Right lobe of liver (tissue), 6 donors: ENCODE results near the gene SPON2. TPM values are rescaled to one million over a fixed set of nuclear protein-coding genes. Genes with fewer than 3 reads are reported as not detected.

ENCODE experiments used
- ATAC-seq, 4 donors: fragments of 200-7000 bp; cut with Tn5 transposase; one replicate each; pipeline ENCODE4 v1.9.1; 2020; ENCODE audit warnings: mild to moderate bottlenecking in 4 of 4, moderate library complexity in 4 of 4
- DNase-seq, 3 donors: peaks; one replicate each; pipeline ENCODE4 v3.0.0-alpha.2; 2020
- H3K27ac ChIP-seq, 3 donors: fragments of 200-600 bp; one replicate each; pipeline ENCODE4 v1.8.0; 2022
- H3K27me3 ChIP-seq, 2 donors: fragments of 200-600 bp; one replicate each; pipeline ENCODE4 v1.8.0; 2022
- H3K36me3 ChIP-seq, 4 donors: fragments of 200-600 bp; sonication (generic) in 1 of 4; one replicate each; pipeline versions ENCODE4 v1.5.1 to v1.8.0; 2017 to 2022; ENCODE audit warnings: control low read depth in 1 of 4
- H3K4me1 ChIP-seq, 4 donors: fragments of 200-600 bp; sonication (generic) in 1 of 4; one replicate each; pipeline versions ENCODE4 v1.5.1 to v1.8.0; 2017 to 2022; ENCODE audit warnings: control low read depth in 1 of 4
- H3K4me3 ChIP-seq, 3 donors: fragments of 200-600 bp; one replicate each; pipeline ENCODE4 v1.8.0; 2022
- H3K9me3 ChIP-seq, 4 donors: fragments of 200-600 bp; sonication (generic) in 1 of 4; one replicate each; pipeline versions ENCODE4 v1.5.1 to v1.8.0; 2017 to 2022; ENCODE audit warnings: control low read depth in 1 of 4
- POLR2A ChIP-seq: fragments of 450-650 bp; IDR thresholded peaks from one replicate; pipeline ENCODE4 v1.6.1; 2017; ENCODE audit warnings: antibody characterized with exemption, mild to moderate bottlenecking
- WGBS: methylation state at CpG from one replicate; pipeline ENCODE4 v1.1.6; 2018; ENCODE audit warnings: low coverage, low lambda C conversion rate; ENCODE audit not compliant: insufficient coverage; ENCODE audit errors: missing lambda C conversion rate; 5-methylcytosine and 5-hydroxymethylcytosine counted together
- intact Hi-C, 2 donors: fragments of 100-400 bp; cut with DNase I; formaldehyde crosslinking; loops; one replicate each; pipeline versions ENCODE4 v1.11.2 to v1.14.1; 2022
- total RNA-seq, 6 experiments: library from RNA; depleted of rRNA in 2 of 6; stranded (reverse); fragments of >200 nt in 2 of 6; fragmentation: NEBNext Ultra II Directional in 3 of 6; extraction: Animal tissue kit (Norgen Biotek cat#: 25700) in 3 of 6; gene quantifications; one replicate each; pipeline versions ENCODE4 v1.1.0 to v1.2.4, GENCODE V29; 2016 to 2023
- TF ChIP-seq, protein P1 (sequence below), 4 donors: fragments of 200-600 bp in 3 of 4; fragments of 450-650 bp in 1 of 4; IDR thresholded peaks; one replicate each; pipeline versions ENCODE4 v1.5.1 to v1.8.0; 2016 to 2022; ENCODE audit warnings: antibody characterized with exemption in 4 of 4, mild to moderate bottlenecking in 2 of 4
- donor health status: DM: no; HTN: yes; CAD: no.
- donor health status: DM: no; HTN: no; CAD: no.
- donor health status: DM: no; HTN: no; CAD: no.
- donor health status: DM: no; HTN: yes; CAD: no.
- donor health status: DM: no; HTN: yes; CAD: no.

SPON2 gene
- total RNA-seq, 6 experiments from 2014 or later, result 41.9 to 138 (median 99.9) TPM

DNA sequence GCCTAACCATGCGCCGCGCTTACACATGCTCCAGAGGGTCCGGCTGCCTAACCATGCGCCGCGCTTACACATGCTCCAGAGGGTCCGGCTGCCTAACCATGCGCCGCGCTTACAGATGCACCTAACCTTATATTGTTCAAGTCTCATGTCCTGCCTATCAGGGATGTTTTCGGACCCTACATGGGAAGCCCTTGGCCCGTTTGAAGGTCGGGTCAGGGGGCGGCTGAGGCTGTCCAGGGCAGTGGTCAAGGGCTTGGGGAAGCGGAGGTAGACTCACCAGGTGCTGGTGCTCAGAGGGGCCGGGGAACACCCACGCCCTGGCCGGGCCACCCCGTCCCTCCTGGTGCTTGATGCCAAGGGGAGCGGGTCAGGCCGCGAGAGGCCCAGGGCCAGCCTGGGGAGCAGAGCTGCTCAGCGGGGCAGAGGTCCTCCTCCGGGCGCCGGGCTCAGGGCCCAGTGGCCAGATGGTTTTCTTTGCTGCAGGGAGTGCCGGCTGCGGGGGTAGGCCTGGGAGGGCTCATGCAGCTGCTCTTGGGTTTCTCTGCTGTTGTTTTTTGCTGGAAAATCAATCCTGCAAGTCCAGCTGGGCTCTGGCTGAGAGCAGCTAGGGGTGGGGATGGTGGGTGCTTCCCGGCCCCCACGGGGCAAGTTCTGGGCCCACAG, 35.4 kb upstream of the SPON2 start:
- H3K4me1 ChIP-seq, result peaks cover 0 to 32% (median 9%) of the 10 kb centered on the region in 4 donors
- no peak overlapping the region for H3K4me3 ChIP-seq
- TF ChIP-seq, protein P1, sequence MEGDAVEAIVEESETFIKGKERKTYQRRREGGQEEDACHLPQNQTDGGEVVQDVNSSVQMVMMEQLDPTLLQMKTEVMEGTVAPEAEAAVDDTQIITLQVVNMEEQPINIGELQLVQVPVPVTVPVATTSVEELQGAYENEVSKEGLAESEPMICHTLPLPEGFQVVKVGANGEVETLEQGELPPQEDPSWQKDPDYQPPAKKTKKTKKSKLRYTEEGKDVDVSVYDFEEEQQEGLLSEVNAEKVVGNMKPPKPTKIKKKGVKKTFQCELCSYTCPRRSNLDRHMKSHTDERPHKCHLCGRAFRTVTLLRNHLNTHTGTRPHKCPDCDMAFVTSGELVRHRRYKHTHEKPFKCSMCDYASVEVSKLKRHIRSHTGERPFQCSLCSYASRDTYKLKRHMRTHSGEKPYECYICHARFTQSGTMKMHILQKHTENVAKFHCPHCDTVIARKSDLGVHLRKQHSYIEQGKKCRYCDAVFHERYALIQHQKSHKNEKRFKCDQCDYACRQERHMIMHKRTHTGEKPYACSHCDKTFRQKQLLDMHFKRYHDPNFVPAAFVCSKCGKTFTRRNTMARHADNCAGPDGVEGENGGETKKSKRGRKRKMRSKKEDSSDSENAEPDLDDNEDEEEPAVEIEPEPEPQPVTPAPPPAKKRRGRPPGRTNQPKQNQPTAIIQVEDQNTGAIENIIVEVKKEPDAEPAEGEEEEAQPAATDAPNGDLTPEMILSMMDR (IDR thresholded peaks at IDR 0.05), result no peak
- TF ChIP-seq POLR2A, result no peak
- DNase-seq (peak; percentile 48 to 68 (median 61)), ATAC-seq (peak; percentile 12 to 43 (median 28))
- WGBS, result 60% methylated on average over 7 of the region's 31 CpGs
- H3K27me3 ChIP-seq, result no peaks in the 10 kb centered on the region
- intact Hi-C loops, result loop anchor here in 1 of 2 donors (5.0 kb wide), 1 partner anchor 40 kb away; no protein-coding TSS in a partner anchor
- H3K36me3 ChIP-seq, result peaks cover 0 to 22% (median 4%) of the 10 kb centered on the region in 4 donors
- H3K27ac ChIP-seq, result peak overlapping the region in 1 of 3 donors; percentile 6
- H3K9me3 ChIP-seq, result no peaks in the 10 kb centered on the region

DNA sequence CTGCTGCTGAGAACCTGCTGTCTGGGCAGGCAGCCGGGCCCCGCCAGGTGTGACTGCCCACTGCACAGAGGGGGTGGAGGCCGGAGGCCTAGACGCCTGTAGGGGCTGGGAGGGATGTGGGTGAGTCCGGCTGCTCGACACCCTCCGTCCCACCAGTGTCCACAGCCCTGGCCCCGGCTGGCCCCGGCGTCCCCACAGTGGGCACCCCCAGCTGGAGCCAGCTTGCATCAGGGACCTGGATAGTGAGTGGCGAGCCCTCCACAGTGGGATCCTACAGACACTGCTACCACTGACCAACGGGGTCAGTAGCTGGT, 34.7 kb upstream of the SPON2 start:
- Histone ChIP-seq H3K9me3 (no peaks in the 10 kb centered on the region), H3K4me1 (peaks cover 0 to 32% (median 9%) of the 10 kb centered on the region in 4 donors), H3K27me3 (no peaks in the 10 kb centered on the region), H3K4me3 (no peak overlapping the region), H3K36me3 (peaks cover 0 to 16% (median under 1%) of the 10 kb centered on the region in 4 donors), H3K27ac (no peak overlapping the region)
- no CpG with 5 or more reads among the region's 12 CpGs for WGBS
- intact Hi-C loops, result loop anchor here in 1 of 2 donors (5.0 kb wide), 1 partner anchor 40 kb away; no protein-coding TSS in a partner anchor
- no peak for TF ChIP-seq POLR2A
- TF ChIP-seq, protein P1 (IDR thresholded peaks at IDR 0.05), result no peak
- DNase-seq, result peak in 2 of 3 donors; percentile 18 to 56
- ATAC-seq, result no peak

DNA sequence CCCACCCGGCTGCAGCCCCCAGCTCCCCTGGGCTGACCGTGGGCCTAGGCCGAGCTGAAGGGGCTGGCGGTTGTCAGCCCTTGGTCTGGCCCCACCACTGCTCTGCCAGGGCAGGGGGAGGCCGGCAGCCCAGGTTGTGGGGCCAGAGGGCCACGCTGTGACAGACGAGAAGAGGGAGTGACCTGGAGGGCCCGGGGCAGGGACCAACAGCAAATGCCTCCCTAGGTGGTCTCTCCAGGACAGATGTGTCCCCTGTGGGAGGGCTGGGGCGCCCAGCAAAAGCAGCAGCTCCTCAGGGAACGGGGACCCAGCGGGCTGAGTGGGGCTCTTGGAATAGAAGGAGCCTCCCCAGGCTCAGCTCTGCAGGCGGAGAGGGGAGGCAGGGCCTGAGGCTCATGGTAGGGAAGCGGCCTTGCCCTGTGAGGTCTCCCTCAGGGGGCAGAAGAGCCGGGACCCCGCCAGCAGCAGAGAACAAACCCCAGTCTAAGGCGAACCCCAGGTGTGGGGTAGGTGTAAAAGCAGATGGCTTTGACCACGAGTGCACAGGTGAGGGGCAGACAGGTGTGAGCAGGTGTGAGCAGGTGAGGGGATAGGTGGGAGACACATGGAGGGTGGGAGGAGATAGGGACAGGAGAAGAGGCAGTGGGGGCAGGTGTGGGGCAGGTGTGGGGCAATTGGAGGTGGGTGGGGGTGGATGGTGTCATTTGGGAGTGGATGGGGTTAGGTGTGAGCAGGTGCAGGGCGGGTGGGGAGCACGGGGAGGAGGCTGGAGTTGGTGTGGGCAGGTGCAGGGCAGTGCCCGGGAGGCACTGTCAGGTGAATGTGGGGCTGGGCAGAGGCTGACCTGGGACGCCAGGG, 34.1 kb upstream of the SPON2 start:
- Histone ChIP-seq H3K36me3 (peaks cover 0 to 10% (median 0%) of the 10 kb centered on the region in 4 donors), H3K9me3 (no peaks in the 10 kb centered on the region), H3K27me3 (no peaks in the 10 kb centered on the region), H3K4me1 (peaks cover 0 to 32% (median 9%) of the 10 kb centered on the region in 4 donors), H3K27ac (no peak overlapping the region), H3K4me3 (no peak overlapping the region)
- DNase-seq, result peak in 2 of 3 donors; percentile 21 to 48
- no peak for ATAC-seq
- TF ChIP-seq, protein P1 (IDR thresholded peaks at IDR 0.05), result no peak
- TF ChIP-seq POLR2A, result no peak
- 87% methylated on average over 11 of the region's 21 CpGs for WGBS
- intact Hi-C loops, result loop anchor here in 1 of 2 donors (5.0 kb wide), 1 partner anchor 39 kb away; no protein-coding TSS in a partner anchor

DNA sequence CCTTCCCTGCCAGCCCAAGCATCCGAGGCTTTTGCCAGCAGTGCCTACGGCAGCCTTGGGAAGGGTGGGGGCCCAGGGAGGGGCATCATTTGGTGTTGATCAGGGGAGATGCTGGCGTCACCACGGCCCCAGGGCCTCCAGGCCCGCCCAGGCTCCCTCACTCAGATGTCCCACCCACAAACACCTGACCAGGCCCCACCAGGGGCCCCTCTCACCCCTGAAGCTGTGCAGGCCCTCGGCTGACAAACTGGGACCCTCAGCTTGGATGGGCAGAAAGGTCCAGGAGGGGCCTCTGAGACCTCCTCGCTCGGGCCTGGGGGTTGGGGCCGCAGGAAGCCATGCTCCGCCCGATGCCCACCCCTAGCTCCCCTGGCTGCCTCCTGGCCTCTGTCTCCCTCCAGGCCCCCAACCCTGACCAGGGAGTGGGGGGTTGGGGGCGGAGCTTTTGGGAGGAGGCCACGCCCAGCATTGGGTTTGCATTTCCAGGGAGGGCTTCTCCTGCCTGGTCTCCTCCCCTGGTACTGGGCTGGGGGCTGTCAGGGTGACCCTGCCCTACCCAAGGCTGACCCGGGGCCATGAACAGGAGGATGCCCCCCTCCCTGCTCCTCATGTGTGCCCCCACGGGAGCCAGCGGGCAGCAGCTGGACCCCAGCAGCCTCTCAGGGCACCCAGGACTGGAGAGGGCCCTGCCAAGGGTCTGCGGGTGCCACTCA, 33.4 kb upstream of the SPON2 start:
- ATAC-seq (no peak), DNase-seq (peak in 1 of 3 donors; percentile 17)
- Histone ChIP-seq H3K4me3 (no peak overlapping the region), H3K4me1 (peaks cover 0 to 32% (median 9%) of the 10 kb centered on the region in 4 donors), H3K9me3 (no peaks in the 10 kb centered on the region), H3K27me3 (no peaks in the 10 kb centered on the region), H3K27ac (peak overlapping the region in 2 of 3 donors; percentile 55 to 76), H3K36me3 (peaks cover 0 to 2% (median 0%) of the 10 kb centered on the region in 4 donors)
- intact Hi-C loops, result loop anchor here in 1 of 2 donors (5.0 kb wide), 1 partner anchor 38 kb away; no protein-coding TSS in a partner anchor
- WGBS, result 83% methylated on average over 1 of the region's 17 CpGs
- TF ChIP-seq, protein P1 (IDR thresholded peaks at IDR 0.05), result no peak
- no peak for TF ChIP-seq POLR2A
